Panc1 (cell line): ENCODE measurements around the gene SNX12. TPM values are rescaled to one million over a fixed set of nuclear protein-coding genes. Genes with fewer than 3 reads are reported as not detected.
"Not testable (repeated sequence)": the region's sequence is repeated elsewhere in the genome, so short reads cannot be mapped to it uniquely, and the experiment has no call there.

Experiments used
- ATAC-seq: fragments of 200-7000 bp; cut with Tn5 transposase; 2 replicates; pipeline ENCODE4 v1.9.1; 2020; ENCODE audit warnings: mild to moderate bottlenecking, moderate library complexity
- BruUV-seq: library from RNA; stranded (reverse); fragments of 400-500 nt; replicated peaks from 2 replicates; lab custom pipeline; 2021; lab: Mats Ljungman, UMichigan
- CTCF ChIA-PET: fragments of 300-600 bp; sonication (Branson Sonifier 250); formaldehyde crosslinking; loops from one replicate; lab custom pipeline; 2022; ENCODE audit warnings: antibody characterized with exemption; lab: Charles Lee
- POLR2A ChIA-PET: fragments of 300-600 bp; sonication (Branson Sonifier 250); formaldehyde crosslinking; loops from one replicate; lab custom pipeline; 2022; ENCODE audit warnings: antibody characterized with exemption; lab: Charles Lee
- DNase-seq: peaks from one replicate; pipeline ENCODE4 v3.0.0-alpha.2; 2010; ENCODE audit warnings: low read depth, low spot score
- H3K27ac ChIP-seq: 2 replicates; pipeline ENCODE4 v1.5.1; 2011; ENCODE audit warnings: mild to moderate bottlenecking, low read length, inconsistent platforms
- H3K27me3 ChIP-seq: fragments of 200-500 bp; sonication (Bioruptor generic); 2 replicates; pipeline ENCODE4 v1.6.0; 2014; ENCODE audit warnings: low read length, inconsistent platforms; ENCODE audit not compliant: control insufficient read depth, insufficient read depth
- H3K36me3 ChIP-seq: fragments of 200-500 bp; sonication (Bioruptor generic); 2 replicates; pipeline ENCODE4 v1.5.1; 2014; ENCODE audit warnings: inconsistent platforms, mild to moderate bottlenecking, low read length, moderate library complexity; ENCODE audit not compliant: control insufficient read depth, insufficient read depth
- H3K4me1 ChIP-seq: 2 replicates; pipeline ENCODE4 v1.5.1; 2011; ENCODE audit warnings: inconsistent platforms, mild to moderate bottlenecking, low read length, moderate library complexity; ENCODE audit not compliant: control insufficient read depth, insufficient read depth
- H3K4me3 ChIP-seq, 2 experiments: 2 replicates each; pipeline ENCODE4 v1.5.1; 2011 to 2012; ENCODE audit warnings: low read depth in 2 of 2, low read length in 2 of 2, mild to moderate bottlenecking in 2 of 2, inconsistent platforms in 1 of 2, moderate library complexity in 1 of 2
- H3K9me3 ChIP-seq: fragments of 200-500 bp; sonication (Bioruptor generic); 2 replicates; pipeline ENCODE4 v1.5.1; 2014; ENCODE audit warnings: low read depth, mild to moderate bottlenecking, inconsistent platforms, low read length, moderate library complexity; ENCODE audit not compliant: control insufficient read depth, insufficient read depth
- POLR2AphosphoS5 ChIP-seq: IDR thresholded peaks from 2 replicates; pipeline ENCODE4 v1.6.1; 2012; ENCODE audit warnings: mild to moderate bottlenecking, low read depth, low read length, moderate library complexity
- SIN3A ChIP-seq: IDR thresholded peaks from 2 replicates; pipeline ENCODE4 v1.6.1; 2012; ENCODE audit warnings: low read depth, mild to moderate bottlenecking, low read length, moderate library complexity, borderline replicate concordance; ENCODE audit not compliant: insufficient read depth
- TCF7L2 ChIP-seq: IDR thresholded peaks from 2 replicates; pipeline ENCODE4 v1.6.1; 2011; ENCODE audit warnings: mild to moderate bottlenecking, low read depth, low read length, inconsistent platforms
- in situ Hi-C: cut with HindIII; loops from 2 replicates; pipeline ENCODE4 v1.10.0; 2016; ENCODE audit warnings: low sequenced_read_pairs, low pct_unique_long_range_greater_than_20kb
- intact Hi-C: fragments of 100-400 bp; cut with micrococcal nuclease; formaldehyde crosslinking; loops from one replicate; pipeline ENCODE4 v1.10.0; 2022; ENCODE audit not compliant: unreplicated experiment
- total RNA-seq: library from RNA; stranded (reverse); gene quantifications from one replicate; pipeline ENCODE4 v1.2.1, GENCODE V29; 2021; ENCODE audit not compliant: unreplicated experiment
- TF ChIP-seq, protein P1 (sequence below), 2 experiments: IDR thresholded peaks; 2 replicates each; pipeline ENCODE4 v1.6.1; 2011 to 2012; ENCODE audit warnings: low read depth in 2 of 2, control low read depth in 1 of 2, low read length in 1 of 2, mild to moderate bottlenecking in 1 of 2, moderate library complexity in 1 of 2; ENCODE audit not compliant: insufficient read depth in 1 of 2
- TF ChIP-seq, protein P2 (sequence below): fragments of 450-650 bp; IDR thresholded peaks from 2 replicates; pipeline ENCODE4 v1.5.1; 2017; ENCODE audit warnings: mild to moderate bottlenecking

Gene SNX12
- total RNA-seq, 1 experiment from 2014 or later = 117 TPM

DNA sequence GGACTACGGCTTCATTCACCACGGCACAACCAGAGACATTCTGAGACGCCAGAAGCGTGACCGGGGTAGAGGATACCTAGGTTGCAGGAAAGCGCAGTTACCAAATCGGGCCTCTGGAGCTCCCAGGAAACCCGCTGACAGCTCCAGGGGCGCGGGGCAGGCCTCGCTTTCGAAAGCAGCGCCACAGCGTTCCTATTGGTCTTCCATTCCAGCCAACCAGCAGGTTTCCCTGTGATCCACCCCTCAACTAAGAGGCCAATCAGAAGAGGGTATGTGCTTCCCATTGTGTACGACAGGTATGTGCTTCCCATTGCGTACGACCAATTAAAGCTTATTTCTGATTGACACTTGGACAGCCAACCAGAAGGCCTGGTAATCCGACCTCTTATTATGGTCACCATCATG, 14.9 kb downstream of the SNX12 start:
- ChIA-PET CTCF (no interaction called here), POLR2A (no interaction called here)
- ATAC-seq (no peak), DNase-seq (no peak)
- H3K27me3 ChIP-seq = no peaks in the 10 kb centered on the region
- BruUV-seq = no TSS peak
- intact Hi-C loops (no loop called here), in situ Hi-C loops (no loop called here)
- H3K4me3 ChIP-seq = no peak overlapping the region
- H3K27ac ChIP-seq = no peak overlapping the region
- H3K36me3 ChIP-seq = peaks cover 5% of the 10 kb centered on the region; the same call in 1 of the 2 replicates
- H3K4me1 ChIP-seq = no peaks in the 10 kb centered on the region
- TF ChIP-seq POLR2AphosphoS5 = no peak
- TF ChIP-seq, protein P1, sequence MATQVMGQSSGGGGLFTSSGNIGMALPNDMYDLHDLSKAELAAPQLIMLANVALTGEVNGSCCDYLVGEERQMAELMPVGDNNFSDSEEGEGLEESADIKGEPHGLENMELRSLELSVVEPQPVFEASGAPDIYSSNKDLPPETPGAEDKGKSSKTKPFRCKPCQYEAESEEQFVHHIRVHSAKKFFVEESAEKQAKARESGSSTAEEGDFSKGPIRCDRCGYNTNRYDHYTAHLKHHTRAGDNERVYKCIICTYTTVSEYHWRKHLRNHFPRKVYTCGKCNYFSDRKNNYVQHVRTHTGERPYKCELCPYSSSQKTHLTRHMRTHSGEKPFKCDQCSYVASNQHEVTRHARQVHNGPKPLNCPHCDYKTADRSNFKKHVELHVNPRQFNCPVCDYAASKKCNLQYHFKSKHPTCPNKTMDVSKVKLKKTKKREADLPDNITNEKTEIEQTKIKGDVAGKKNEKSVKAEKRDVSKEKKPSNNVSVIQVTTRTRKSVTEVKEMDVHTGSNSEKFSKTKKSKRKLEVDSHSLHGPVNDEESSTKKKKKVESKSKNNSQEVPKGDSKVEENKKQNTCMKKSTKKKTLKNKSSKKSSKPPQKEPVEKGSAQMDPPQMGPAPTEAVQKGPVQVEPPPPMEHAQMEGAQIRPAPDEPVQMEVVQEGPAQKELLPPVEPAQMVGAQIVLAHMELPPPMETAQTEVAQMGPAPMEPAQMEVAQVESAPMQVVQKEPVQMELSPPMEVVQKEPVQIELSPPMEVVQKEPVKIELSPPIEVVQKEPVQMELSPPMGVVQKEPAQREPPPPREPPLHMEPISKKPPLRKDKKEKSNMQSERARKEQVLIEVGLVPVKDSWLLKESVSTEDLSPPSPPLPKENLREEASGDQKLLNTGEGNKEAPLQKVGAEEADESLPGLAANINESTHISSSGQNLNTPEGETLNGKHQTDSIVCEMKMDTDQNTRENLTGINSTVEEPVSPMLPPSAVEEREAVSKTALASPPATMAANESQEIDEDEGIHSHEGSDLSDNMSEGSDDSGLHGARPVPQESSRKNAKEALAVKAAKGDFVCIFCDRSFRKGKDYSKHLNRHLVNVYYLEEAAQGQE (IDR thresholded peaks at IDR 0.05; ENCODE audit: insufficient read depth in 1 of 2, low read depth in 2 of 2, low read length in 1 of 2) = no peak
- H3K9me3 ChIP-seq = no peaks in the 10 kb centered on the region

DNA sequence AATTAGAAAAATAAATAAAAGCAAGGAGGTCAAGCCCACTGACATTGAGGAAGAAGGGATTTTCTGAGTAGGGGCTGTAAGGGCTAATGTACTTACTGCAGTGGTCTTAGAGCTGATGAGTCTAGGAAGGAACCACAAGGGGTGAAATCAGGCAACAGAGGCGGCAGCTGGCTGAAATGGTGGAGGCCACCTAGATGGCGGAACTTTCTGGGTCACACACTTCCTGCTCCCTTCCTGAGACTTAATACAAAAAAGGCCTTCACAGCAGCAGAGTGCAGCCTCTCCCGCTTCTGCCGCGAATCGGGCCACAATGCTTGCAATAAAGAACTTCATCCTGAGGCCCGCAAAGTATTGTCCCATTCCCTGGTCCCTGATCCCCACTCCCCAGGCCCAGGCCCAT, 15.4 kb downstream of the SNX12 start:
- Histone ChIP-seq H3K4me1 (no peaks in the 10 kb centered on the region), H3K27me3 (no peaks in the 10 kb centered on the region), H3K36me3 (peaks cover 3% of the 10 kb centered on the region; the same call in 1 of the 2 replicates), H3K4me3 (no peak overlapping the region), H3K9me3 (no peaks in the 10 kb centered on the region), H3K27ac (no peak overlapping the region)
- intact Hi-C loops (no loop called here), in situ Hi-C loops (no loop called here)
- no TSS peak for BruUV-seq
- POLR2A ChIA-PET = no interaction called here
- DNase-seq = no peak
- TF ChIP-seq, protein P2, sequence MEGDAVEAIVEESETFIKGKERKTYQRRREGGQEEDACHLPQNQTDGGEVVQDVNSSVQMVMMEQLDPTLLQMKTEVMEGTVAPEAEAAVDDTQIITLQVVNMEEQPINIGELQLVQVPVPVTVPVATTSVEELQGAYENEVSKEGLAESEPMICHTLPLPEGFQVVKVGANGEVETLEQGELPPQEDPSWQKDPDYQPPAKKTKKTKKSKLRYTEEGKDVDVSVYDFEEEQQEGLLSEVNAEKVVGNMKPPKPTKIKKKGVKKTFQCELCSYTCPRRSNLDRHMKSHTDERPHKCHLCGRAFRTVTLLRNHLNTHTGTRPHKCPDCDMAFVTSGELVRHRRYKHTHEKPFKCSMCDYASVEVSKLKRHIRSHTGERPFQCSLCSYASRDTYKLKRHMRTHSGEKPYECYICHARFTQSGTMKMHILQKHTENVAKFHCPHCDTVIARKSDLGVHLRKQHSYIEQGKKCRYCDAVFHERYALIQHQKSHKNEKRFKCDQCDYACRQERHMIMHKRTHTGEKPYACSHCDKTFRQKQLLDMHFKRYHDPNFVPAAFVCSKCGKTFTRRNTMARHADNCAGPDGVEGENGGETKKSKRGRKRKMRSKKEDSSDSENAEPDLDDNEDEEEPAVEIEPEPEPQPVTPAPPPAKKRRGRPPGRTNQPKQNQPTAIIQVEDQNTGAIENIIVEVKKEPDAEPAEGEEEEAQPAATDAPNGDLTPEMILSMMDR = no peak
- TF ChIP-seq, protein P1 (IDR thresholded peaks at IDR 0.05; ENCODE audit: insufficient read depth in 1 of 2, low read depth in 2 of 2, low read length in 1 of 2) = no peak
- TF ChIP-seq TCF7L2 (no peak), POLR2AphosphoS5 (no peak), SIN3A (no peak)
- CTCF ChIA-PET = no interaction called here
- no peak for ATAC-seq

DNA sequence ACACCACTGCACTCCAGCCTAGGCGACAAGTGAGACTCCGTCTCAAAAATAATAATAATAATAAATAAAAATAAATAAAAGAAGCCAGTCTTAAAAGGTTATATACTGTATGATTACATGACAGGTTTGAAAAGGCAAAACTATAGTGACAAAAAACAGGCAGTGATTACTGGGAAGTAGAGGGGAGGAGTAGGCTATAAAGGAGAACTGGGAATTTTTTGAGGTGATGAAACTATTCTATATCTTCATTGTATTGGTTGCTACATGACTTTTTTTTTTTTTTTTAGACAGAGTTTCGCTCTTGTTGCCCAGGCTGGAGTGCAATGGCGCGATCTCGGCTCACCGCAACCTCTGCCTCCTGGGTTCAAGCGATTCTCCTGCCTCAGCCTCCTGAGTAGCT, 20.2 kb downstream of the SNX12 start:
- POLR2A ChIA-PET, H3K4me3 ChIP-seq, H3K4me1 ChIP-seq, in situ Hi-C loops, ATAC-seq, H3K27me3 ChIP-seq, H3K9me3 ChIP-seq, intact Hi-C loops, H3K27ac ChIP-seq, BruUV-seq, DNase-seq, H3K36me3 ChIP-seq, CTCF ChIA-PET: not testable (repeated sequence)
